Natural killer cell (primary cell): ENCODE results near the gene TUBB4A. TPM values are rescaled to one million over a fixed set of nuclear protein-coding genes. Genes with fewer than 3 reads are reported as not detected.

Source experiments
- ATAC-seq, 3 donors: fragments of 150-1000 bp in 2 of 3; fragments of 200-7000 bp in 1 of 3; cut with Tn5 transposase; 1 replicate in 1 of 3; 2 replicates in 2 of 3; pipeline ENCODE4 v1.10.0; 2021; ENCODE audit warnings: mild to moderate bottlenecking in 2 of 3, moderate library complexity in 2 of 3
- DNase-seq, 2 donors: peaks; one replicate each; pipeline versions ENCODE4 v3.0.0 to v3.0.0-alpha.2; 2013 to 2021; ENCODE audit warnings: mixed read lengths in 1 of 2
- H3K27ac ChIP-seq: one replicate; pipeline ENCODE4 v1.5.1; 2013; ENCODE audit warnings: mild to moderate bottlenecking, low read length
- H3K27me3 ChIP-seq: one replicate; pipeline ENCODE4 v1.6.1; 2013; ENCODE audit warnings: low read length; ENCODE audit not compliant: control insufficient read depth, insufficient read depth
- H3K36me3 ChIP-seq: one replicate; pipeline ENCODE4 v1.6.1; 2013; ENCODE audit warnings: low read length; ENCODE audit not compliant: control insufficient read depth, insufficient read depth
- H3K4me1 ChIP-seq: one replicate; pipeline ENCODE4 v1.6.1; 2013; ENCODE audit warnings: low read length; ENCODE audit not compliant: control insufficient read depth, insufficient read depth
- H3K4me3 ChIP-seq: one replicate; pipeline ENCODE4 v1.5.1; 2013; ENCODE audit warnings: low read length
- H3K9me3 ChIP-seq: one replicate; pipeline ENCODE4 v1.6.1; 2013; ENCODE audit warnings: low read length; ENCODE audit not compliant: control insufficient read depth, insufficient read depth
- H3K27ac Mint-ChIP-seq, 2 donors: one replicate each; pipeline ENCODE4 v1.8.0; 2022; ENCODE audit warnings: mild to moderate bottlenecking in 2 of 2, mixed read lengths in 2 of 2, moderate library complexity in 1 of 2
- H3K27me3 Mint-ChIP-seq, 2 donors: one replicate each; pipeline ENCODE4 v1.8.0; 2022; ENCODE audit warnings: low read depth in 2 of 2, mixed read lengths in 2 of 2
- H3K36me3 Mint-ChIP-seq: one replicate; pipeline ENCODE4 v1.8.0; 2022; ENCODE audit warnings: mixed read lengths
- H3K4me1 Mint-ChIP-seq, 2 donors: one replicate each; pipeline ENCODE4 v1.8.0; 2022; ENCODE audit warnings: mixed read lengths in 2 of 2
- H3K4me3 Mint-ChIP-seq: one replicate; pipeline ENCODE4 v1.8.0; 2022; ENCODE audit warnings: mild to moderate bottlenecking, moderate library complexity, mixed read lengths
- H3K9me3 Mint-ChIP-seq, 2 donors: one replicate each; pipeline ENCODE4 v1.8.0; 2022; ENCODE audit warnings: mixed read lengths in 2 of 2
- WGBS: methylation state at CpG from one replicate; pipeline ENCODE4 v1.1.7; 2013; ENCODE audit warnings: missing lambda C conversion rate; ENCODE audit not compliant: insufficient coverage; 5-methylcytosine and 5-hydroxymethylcytosine counted together
- intact Hi-C: fragments of 100-400 bp; cut with micrococcal nuclease; formaldehyde crosslinking; loops from one replicate; pipeline ENCODE4 v1.14.2; 2022
- total RNA-seq, 4 donors: library from RNA; stranded (reverse); fragments of 120-200 nt in 1 of 4; gene quantifications; one replicate each; pipeline versions ENCODE4 v1.2.3 to v1.2.4, GENCODE V29; 2013 to 2022
- TF ChIP-seq, protein P1 (sequence below): fragments of 200-600 bp; IDR thresholded peaks from one replicate; pipeline ENCODE4 v1.8.0; 2022; ENCODE audit warnings: antibody characterized with exemption

The TUBB4A gene
- total RNA-seq, 3 donors from 2014 or later (not counting 1 experiment from before 2014, with no cell fraction given): 0.40 to 2.6 (median 1.8) TPM

DNA sequence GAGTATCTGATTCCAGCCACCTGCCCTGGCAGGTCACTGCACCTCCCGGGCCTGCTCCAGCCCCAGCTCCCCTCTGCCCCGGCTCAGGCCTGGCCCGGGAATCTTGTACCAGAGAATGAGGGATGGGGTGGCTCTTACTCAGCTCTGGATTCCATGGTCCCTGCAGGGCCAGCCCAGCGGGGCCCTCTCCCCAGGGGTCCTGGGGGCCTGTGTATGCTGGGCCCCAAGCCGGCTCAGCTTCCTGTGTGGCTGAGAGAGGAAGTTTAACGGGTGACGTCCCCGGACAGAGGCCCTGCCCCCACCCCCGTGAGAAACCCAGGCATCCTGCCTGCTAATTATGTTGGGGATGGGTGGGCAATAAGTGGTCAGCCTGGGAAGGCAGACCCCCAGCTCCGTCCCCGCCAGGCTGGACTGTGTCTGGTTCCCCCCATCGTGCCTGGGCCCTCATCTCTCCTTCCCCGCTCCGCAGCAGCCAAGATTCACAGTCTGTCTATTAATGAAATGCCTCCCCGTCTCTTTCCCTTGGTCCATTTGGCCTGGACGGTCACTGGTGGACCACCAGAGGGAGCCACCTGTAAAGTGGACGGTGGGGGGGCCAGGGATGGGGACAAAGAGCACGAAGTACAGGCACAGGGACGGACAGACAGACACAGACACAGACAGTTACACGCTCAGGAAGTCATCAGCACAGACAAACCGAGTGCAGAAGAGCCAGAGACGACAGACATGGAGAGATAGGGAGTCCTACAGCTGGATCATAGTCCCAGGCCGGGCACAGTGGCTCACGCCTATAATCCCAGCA, 20.4 kb downstream of the TUBB4A start, which contains the start of gene DENND1C:
TSS of gene DENND1C (minus strand) at position 247 of the 802 bp plus-strand sequence. CDS start at position 155, 92 bp downstream.
- Mint-ChIP-seq H3K4me1 (peaks cover 41 to 46% of the 10 kb centered on the region in 2 donors), H3K27me3 (no peaks in the 10 kb centered on the region), H3K4me3 (peak within 1 kb of the TSS; percentile 94), H3K36me3 (no peaks in the 10 kb centered on the region), H3K9me3 (no peaks in the 10 kb centered on the region), H3K27ac (peak within 1 kb of the TSS; percentile 95 to 99)
- Histone ChIP-seq H3K27me3 (no peaks in the 10 kb centered on the region), H3K27ac (peak within 1 kb of the TSS; percentile 90), H3K9me3 (no peaks in the 10 kb centered on the region), H3K4me1 (peaks cover 46% of the 10 kb centered on the region), H3K36me3 (peaks cover 15% of the 10 kb centered on the region), H3K4me3 (peak within 1 kb of the TSS; percentile 71)
- WGBS: 10% methylated on average over 24 of the region's 24 CpGs
- ATAC-seq (peak; percentile 86 to 94 (median 89)), DNase-seq (peak; percentile 69 to 80)
- intact Hi-C loops: loop anchor here (2.0 kb wide), 1 partner anchor 21 kb away; no protein-coding TSS in a partner anchor
- TF ChIP-seq, protein P1, sequence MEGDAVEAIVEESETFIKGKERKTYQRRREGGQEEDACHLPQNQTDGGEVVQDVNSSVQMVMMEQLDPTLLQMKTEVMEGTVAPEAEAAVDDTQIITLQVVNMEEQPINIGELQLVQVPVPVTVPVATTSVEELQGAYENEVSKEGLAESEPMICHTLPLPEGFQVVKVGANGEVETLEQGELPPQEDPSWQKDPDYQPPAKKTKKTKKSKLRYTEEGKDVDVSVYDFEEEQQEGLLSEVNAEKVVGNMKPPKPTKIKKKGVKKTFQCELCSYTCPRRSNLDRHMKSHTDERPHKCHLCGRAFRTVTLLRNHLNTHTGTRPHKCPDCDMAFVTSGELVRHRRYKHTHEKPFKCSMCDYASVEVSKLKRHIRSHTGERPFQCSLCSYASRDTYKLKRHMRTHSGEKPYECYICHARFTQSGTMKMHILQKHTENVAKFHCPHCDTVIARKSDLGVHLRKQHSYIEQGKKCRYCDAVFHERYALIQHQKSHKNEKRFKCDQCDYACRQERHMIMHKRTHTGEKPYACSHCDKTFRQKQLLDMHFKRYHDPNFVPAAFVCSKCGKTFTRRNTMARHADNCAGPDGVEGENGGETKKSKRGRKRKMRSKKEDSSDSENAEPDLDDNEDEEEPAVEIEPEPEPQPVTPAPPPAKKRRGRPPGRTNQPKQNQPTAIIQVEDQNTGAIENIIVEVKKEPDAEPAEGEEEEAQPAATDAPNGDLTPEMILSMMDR: peak; percentile 46

DNA sequence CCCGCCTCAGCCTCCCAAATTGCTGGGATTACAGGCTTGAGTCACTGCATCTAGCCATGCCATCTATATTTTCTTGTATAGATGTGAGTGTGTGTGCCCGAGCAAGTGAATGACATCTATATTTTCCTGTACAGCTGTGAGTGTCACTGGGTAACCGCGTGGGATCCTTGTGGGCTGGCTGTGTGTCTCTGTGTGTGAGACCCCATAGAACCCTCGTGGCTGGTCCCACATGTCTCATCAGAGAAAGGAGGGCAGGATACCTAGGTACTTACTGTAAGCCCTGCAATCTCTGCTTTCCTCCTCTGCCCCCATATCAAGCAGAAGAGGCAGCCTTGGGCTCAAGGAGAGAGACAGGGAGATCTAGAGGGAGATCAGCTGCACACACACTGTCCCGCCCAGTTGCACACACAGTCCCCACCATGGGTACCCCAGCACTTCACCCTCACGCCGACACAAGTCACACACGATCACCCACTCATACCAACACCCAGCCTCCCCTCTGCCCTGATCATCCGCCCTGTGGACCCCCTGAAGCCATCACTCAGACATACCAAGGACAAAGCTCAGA, 21.2 kb downstream of the TUBB4A start:
- H3K4me3 Mint-ChIP-seq: peak overlapping the region; percentile 94

DNA sequence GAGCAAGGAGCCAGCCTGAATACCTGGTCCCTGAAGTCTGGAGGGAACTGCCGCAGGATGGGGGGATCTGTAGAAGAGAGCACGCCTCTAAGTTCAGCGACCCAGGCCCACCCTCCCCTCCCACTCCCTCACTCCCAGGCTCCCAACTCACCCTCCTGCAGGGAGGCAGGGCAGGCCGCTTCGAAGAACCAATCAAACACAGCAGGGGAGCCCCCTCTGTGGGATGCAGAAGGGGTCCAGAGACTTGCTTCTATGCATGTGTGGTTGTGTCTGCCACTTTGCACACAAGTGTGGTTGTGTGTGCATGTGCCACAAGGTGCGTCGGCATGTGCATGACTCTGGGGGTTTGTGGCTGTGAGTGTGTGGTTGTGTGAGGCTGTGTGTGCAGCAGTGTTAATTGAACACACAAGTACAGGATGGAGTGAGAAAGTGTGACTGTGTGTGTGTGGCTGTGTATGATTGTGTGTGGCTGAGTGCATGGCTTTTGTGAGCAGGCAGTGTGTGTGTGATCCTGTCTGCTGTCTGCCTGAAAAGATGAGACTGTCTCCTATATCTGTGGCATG, 22.2 kb downstream of the TUBB4A start:
- H3K36me3 Mint-ChIP-seq: no peaks in the 10 kb centered on the region
- peak overlapping the region; percentile 94 for H3K4me3 Mint-ChIP-seq
- Histone ChIP-seq H3K9me3 (no peaks in the 10 kb centered on the region), H3K36me3 (peaks cover 33% of the 10 kb centered on the region), H3K4me1 (peaks cover 46% of the 10 kb centered on the region), H3K4me3 (no peak overlapping the region), H3K27me3 (no peaks in the 10 kb centered on the region), H3K27ac (peak overlapping the region; percentile 20)
- H3K27ac Mint-ChIP-seq: peak overlapping the region; percentile 95 to 99
- ATAC-seq (no peak), DNase-seq (no peak)
- TF ChIP-seq, protein P1: no peak
- H3K27me3 Mint-ChIP-seq: no peaks in the 10 kb centered on the region
- H3K9me3 Mint-ChIP-seq: no peaks in the 10 kb centered on the region
- WGBS: 77% methylated on average over 7 of the region's 7 CpGs
- peaks cover 41 to 46% of the 10 kb centered on the region in 2 donors for H3K4me1 Mint-ChIP-seq
- intact Hi-C loops: loop anchor here (2.0 kb wide), 1 partner anchor 19 kb away; no protein-coding TSS in a partner anchor

More for the DNA sequence above, 21.2 kb downstream of the TUBB4A start:
- peak overlapping the region; percentile 90 for H3K27ac ChIP-seq
- WGBS: 15% methylated on average over 10 of the region's 10 CpGs
- Mint-ChIP-seq H3K27me3 (no peaks in the 10 kb centered on the region), H3K36me3 (no peaks in the 10 kb centered on the region), H3K4me1 (peaks cover 41 to 46% of the 10 kb centered on the region in 2 donors), H3K9me3 (no peaks in the 10 kb centered on the region), H3K27ac (peak overlapping the region; percentile 95 to 99)
- H3K36me3 ChIP-seq: peaks cover 23% of the 10 kb centered on the region
- DNase-seq (peak; percentile 35 to 40), ATAC-seq (peak; percentile 20 to 23 (median 22))
- no peaks in the 10 kb centered on the region for H3K27me3 ChIP-seq
- H3K4me3 ChIP-seq: peak overlapping the region; percentile 71
- TF ChIP-seq, protein P1: no peak
- intact Hi-C loops: loop anchor here (2.0 kb wide), 1 partner anchor 20 kb away; no protein-coding TSS in a partner anchor
- H3K9me3 ChIP-seq: no peaks in the 10 kb centered on the region
- peaks cover 46% of the 10 kb centered on the region for H3K4me1 ChIP-seq
